HUES64 (cell line): ENCODE measurements around the gene PPP1R14C.

Experiments used
- H3K27ac ChIP-seq: 2 replicates; pipeline ENCODE4 v1.7.0; 2013; ENCODE audit warnings: low read depth, low read length, inconsistent platforms
- H3K27me3 ChIP-seq: 2 replicates; pipeline ENCODE4 v1.6.1; 2013; ENCODE audit warnings: mild to moderate bottlenecking, low read length; ENCODE audit not compliant: insufficient read depth
- H3K36me3 ChIP-seq: 2 replicates; pipeline ENCODE4 v1.6.1; 2013; ENCODE audit warnings: mild to moderate bottlenecking, low read length; ENCODE audit not compliant: insufficient read depth
- H3K4me1 ChIP-seq: 2 replicates; pipeline ENCODE4 v1.6.1; 2013; ENCODE audit warnings: mild to moderate bottlenecking, low read length, moderate library complexity; ENCODE audit not compliant: insufficient read depth
- H3K4me3 ChIP-seq: 2 replicates; pipeline ENCODE4 v1.5.1; 2013; ENCODE audit warnings: mild to moderate bottlenecking, low read length, moderate library complexity
- H3K9ac ChIP-seq: 2 replicates; pipeline ENCODE4 v1.6.1; 2013; ENCODE audit warnings: mild to moderate bottlenecking, low read depth, low read length
- H3K9me3 ChIP-seq: 2 replicates; pipeline ENCODE4 v1.6.1; 2013; ENCODE audit warnings: low read depth, low read length; ENCODE audit not compliant: insufficient read depth
- WGBS: fragments of 150-250, 120-280 bp; methylation state at CpG from one replicate; pipeline ENCODE4 v1.1.7; 2013; ENCODE audit warnings: missing lambda C conversion rate; 5-methylcytosine and 5-hydroxymethylcytosine counted together

The PPP1R14C gene

DNA sequence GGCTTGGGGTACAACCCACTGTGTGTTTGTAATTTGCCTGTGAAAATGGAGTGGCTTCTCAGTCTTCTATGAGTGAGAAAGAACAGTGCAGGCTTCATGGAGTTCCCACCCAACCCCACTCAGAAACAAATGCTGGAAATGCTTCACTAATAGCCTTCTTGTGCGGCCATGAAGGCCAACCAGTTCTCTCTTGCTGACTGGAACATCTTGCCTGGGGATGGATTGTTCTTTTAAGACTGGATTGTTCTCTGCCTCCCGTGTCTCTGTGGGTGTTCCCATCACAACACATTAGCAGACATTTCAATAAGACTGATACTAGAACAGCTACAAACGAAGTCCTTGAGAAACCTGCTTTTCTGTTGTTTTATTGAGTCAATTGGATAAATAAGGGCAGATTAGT, 110.6 kb downstream of the PPP1R14C start:
- Histone ChIP-seq H3K36me3 (no peaks in the 10 kb centered on the region), H3K27me3 (no peaks in the 10 kb centered on the region), H3K9ac (no peak overlapping the region), H3K27ac (no peak overlapping the region), H3K4me3 (no peak overlapping the region), H3K4me1 (peaks cover 4% of the 10 kb centered on the region; the same call in 1 of the 2 replicates), H3K9me3 (peaks cover 2% of the 10 kb centered on the region; the same call in 1 of the 2 replicates)
- 76% methylated on average over 2 of the region's 3 CpGs for WGBS

DNA sequence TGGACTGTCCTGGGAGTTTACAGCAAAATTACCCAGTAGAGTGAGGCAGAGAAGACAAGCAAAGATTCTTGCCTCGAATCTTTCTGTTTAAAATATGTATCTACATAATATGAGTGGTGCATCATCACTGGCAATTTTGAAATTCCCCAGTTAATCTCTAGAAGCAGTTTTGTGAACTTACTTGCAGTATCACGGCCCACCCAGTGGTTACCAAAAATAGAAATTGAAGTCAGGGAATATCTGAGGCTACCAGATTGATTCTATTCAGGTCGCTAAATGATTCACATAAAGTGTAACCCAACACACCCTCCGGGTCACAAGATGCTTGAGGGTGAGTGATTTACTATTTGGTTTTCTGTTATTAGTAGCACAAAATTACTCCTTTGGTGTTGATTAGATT, 111.9 kb downstream of the PPP1R14C start:
- 100% methylated on average over 2 of the region's 4 CpGs for WGBS
- Histone ChIP-seq H3K9ac (no peak overlapping the region), H3K27ac (no peak overlapping the region)

GRCh38 chr6:150255840-150256239, 113.0 kb downstream of the PPP1R14C start:
- peaks cover 2% of the 10 kb centered on the region; the same call in 1 of the 2 replicates for H3K4me1 ChIP-seq
- no peak overlapping the region for H3K9ac ChIP-seq
- H3K4me3 ChIP-seq, result no peak overlapping the region
- no peaks in the 10 kb centered on the region for H3K27me3 ChIP-seq
- 96% methylated on average over 9 of the region's 9 CpGs for WGBS
- no peaks in the 10 kb centered on the region for H3K9me3 ChIP-seq
- H3K36me3 ChIP-seq, result no peaks in the 10 kb centered on the region
- no peak overlapping the region for H3K27ac ChIP-seq

More for the DNA sequence above, 111.9 kb downstream of the PPP1R14C start:
- H3K4me1 ChIP-seq, result peaks cover 4% of the 10 kb centered on the region; the same call in 1 of the 2 replicates
- H3K4me3 ChIP-seq, result no peak overlapping the region
- H3K27me3 ChIP-seq, result no peaks in the 10 kb centered on the region
- H3K36me3 ChIP-seq, result no peaks in the 10 kb centered on the region
- H3K9me3 ChIP-seq, result no peaks in the 10 kb centered on the region

- H3K4me1 ChIP-seq, result peaks cover under 1% of the 10 kb centered on the region
- no peaks in the 10 kb centered on the region for H3K36me3 ChIP-seq
- WGBS, result 95% methylated on average over 7 of the region's 8 CpGs
- no peak overlapping the region for H3K4me3 ChIP-seq
- no peaks in the 10 kb centered on the region for H3K27me3 ChIP-seq
- H3K9me3 ChIP-seq, result no peaks in the 10 kb centered on the region
- H3K27ac ChIP-seq, result no peak overlapping the region
- no peak overlapping the region for H3K9ac ChIP-seq
These were observed 113.9 kb downstream of the PPP1R14C start for GRCh38 chr6:150256618-150257272.

- Histone ChIP-seq H3K4me1 (peaks cover 8% of the 10 kb centered on the region), H3K9me3 (no peaks in the 10 kb centered on the region), H3K9ac (no peak overlapping the region), H3K4me3 (no peak overlapping the region), H3K36me3 (no peaks in the 10 kb centered on the region), H3K27me3 (no peaks in the 10 kb centered on the region), H3K27ac (no peak overlapping the region)
- 97% methylated on average over 5 of the region's 5 CpGs for WGBS
These were observed 115.5 kb downstream of the PPP1R14C start for GRCh38 chr6:150258381-150258780.

- H3K9me3 ChIP-seq, result no peaks in the 10 kb centered on the region
- H3K27ac ChIP-seq, result no peak overlapping the region
- WGBS, result 100% methylated on average over 1 of the region's 2 CpGs
- peaks cover 8% of the 10 kb centered on the region for H3K4me1 ChIP-seq
- H3K4me3 ChIP-seq, result no peak overlapping the region
- H3K9ac ChIP-seq, result no peak overlapping the region
- no peaks in the 10 kb centered on the region for H3K36me3 ChIP-seq
- H3K27me3 ChIP-seq, result no peaks in the 10 kb centered on the region
These were observed 118.1 kb downstream of the PPP1R14C start for GRCh38 chr6:150260931-150261330.

DNA sequence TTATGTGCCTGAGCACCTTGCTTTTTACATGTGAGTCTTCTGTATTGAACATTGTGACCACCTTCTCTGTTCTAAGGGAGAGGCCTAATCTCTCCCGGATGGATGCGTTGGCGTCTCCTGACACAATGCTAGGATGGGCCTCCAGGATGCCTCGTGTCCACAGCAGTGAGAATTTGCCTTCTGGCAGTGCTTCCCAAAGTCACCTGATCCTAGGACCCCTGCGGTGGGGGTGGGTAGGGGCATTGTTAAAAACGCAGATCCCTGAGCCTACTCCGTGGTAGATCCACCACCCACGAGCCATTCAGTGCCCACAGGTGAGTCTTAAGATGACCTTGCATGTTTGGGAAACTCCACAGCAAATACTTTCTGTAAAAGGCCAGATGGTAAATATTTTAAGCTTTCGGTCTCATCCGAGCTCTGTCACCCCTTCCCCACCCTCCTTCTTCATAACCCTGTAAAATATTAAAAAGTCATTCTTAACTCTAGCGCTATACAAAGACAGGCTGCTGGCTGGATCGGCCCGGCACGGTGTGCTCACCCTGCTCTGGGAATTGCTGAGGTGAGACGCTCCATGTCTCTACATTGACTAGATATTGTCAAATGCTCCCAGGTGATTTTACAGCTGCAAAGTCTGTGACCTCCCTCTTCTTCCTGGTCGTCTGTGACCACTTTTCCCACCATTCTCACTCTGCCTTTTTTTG, 119.3 kb downstream of the PPP1R14C start:
- Histone ChIP-seq H3K4me3 (no peak overlapping the region), H3K9ac (no peak overlapping the region), H3K27ac (no peak overlapping the region), H3K9me3 (no peaks in the 10 kb centered on the region), H3K36me3 (no peaks in the 10 kb centered on the region), H3K4me1 (peaks cover 8% of the 10 kb centered on the region), H3K27me3 (no peaks in the 10 kb centered on the region)
- WGBS, result 73% methylated on average over 16 of the region's 16 CpGs

DNA sequence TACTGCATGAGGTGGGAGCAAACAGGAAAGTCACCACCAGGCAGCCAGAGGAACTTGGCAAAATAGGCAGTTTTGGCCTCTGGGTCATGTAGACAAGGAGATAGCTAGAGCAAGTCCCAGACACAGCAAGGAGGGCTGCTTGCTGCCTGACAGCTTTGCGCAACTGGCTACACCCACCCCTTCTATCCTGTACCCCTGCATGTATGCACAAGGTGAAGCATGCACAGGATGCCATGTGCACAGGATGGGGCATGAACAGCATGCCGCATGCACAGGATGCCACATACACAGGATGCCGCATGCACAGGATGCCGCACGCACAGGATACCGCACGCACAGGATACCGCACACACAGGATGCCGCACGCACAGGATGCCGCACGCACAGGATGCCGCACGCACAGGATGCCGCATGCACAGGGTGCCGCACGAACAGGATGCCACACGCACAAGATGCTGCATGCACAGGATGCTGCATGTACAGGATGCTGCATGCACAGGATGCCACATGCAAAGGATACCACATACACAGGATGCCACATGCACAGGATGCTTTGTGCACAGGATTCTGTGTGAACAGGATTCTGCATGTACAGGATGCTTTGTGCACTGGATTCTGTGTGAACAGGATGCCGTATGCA, 121.0 kb downstream of the PPP1R14C start:
- peaks cover 8% of the 10 kb centered on the region for H3K4me1 ChIP-seq
- H3K27ac ChIP-seq, result no peak overlapping the region
- no peaks in the 10 kb centered on the region for H3K36me3 ChIP-seq
- H3K27me3 ChIP-seq, result no peaks in the 10 kb centered on the region
- no peaks in the 10 kb centered on the region for H3K9me3 ChIP-seq
- no peak overlapping the region for H3K4me3 ChIP-seq
- H3K9ac ChIP-seq, result no peak overlapping the region
- 94% methylated on average over 19 of the region's 19 CpGs for WGBS

DNA sequence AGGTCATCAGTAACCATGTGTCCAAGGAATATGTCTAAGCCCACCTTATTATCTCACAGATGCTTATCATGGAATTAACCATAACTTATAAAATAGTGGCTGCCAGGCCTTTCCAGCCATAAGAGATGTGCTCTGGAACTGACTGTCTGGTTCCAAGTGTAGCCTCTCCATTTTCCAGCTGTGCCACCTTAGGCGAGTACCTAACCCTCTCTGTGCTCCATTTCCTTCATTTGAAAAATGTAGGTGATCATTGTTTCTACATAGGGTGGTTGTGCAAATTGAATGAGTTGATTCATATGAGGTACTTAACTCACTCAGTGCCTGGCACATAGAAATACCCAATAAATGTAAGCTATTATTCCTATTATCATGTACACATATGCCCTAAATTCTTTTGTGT, 123.5 kb downstream of the PPP1R14C start:
- Histone ChIP-seq H3K9me3 (no peaks in the 10 kb centered on the region), H3K27me3 (no peaks in the 10 kb centered on the region), H3K4me3 (no peak overlapping the region), H3K9ac (no peak overlapping the region), H3K27ac (no peak overlapping the region), H3K36me3 (no peaks in the 10 kb centered on the region), H3K4me1 (peaks cover 8% of the 10 kb centered on the region)
- WGBS, result 92% methylated on average over 1 of the region's 1 CpG

DNA sequence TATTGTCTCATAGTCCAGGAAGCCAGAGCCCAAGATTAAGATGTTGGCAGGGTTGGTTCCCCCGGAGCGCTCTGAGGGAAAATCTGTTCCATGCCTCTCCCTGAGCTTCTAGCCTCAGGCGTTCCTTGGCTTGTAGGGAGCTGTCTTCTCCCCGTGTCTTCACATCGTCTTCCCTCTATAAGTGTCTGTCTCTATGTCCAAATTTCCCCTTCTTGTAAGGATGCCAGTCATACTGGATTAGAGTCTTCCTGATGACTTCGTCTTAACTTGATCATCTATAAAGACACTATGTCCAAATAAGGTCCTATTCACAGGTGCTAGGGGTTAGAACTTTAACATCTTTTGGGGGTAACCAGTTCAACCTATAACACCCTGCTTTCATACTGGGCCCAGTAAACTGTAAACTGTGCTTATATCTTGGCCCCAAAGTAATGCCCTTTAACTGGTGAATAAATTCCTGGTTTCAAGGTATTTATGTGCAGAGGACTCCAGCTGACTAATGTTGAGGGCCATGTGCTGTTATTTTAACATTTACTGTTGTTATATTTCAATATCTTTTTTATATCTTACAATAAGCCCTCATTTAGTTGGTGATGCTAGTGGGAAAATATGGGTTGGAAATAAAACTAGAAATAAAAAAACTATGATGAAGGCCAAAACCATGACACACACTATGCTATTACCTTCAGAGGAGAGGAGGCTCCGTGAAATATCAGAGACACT, 124.3 kb downstream of the PPP1R14C start:
- Histone ChIP-seq H3K4me3 (no peak overlapping the region), H3K36me3 (no peaks in the 10 kb centered on the region), H3K27me3 (no peaks in the 10 kb centered on the region), H3K4me1 (peaks cover 4% of the 10 kb centered on the region), H3K9ac (no peak overlapping the region), H3K27ac (no peak overlapping the region), H3K9me3 (no peaks in the 10 kb centered on the region)
- 94% methylated on average over 6 of the region's 7 CpGs for WGBS
